Stimulated activated CD8-positive, alpha-beta memory T cell treated with anti-CD3 and anti-CD28 coated beads, Interleukin-12 subunit alpha, Interleukin-12 subunit beta, amount 100 ng/mL, for 24 hours (primary cell): ENCODE results near the gene SLX4IP.

ENCODE experiments used
- DNase-seq: peaks from one replicate; pipeline ENCODE4 v3.0.0-alpha.2; 2020; ENCODE audit errors: extremely low read depth

Gene SLX4IP

DNA sequence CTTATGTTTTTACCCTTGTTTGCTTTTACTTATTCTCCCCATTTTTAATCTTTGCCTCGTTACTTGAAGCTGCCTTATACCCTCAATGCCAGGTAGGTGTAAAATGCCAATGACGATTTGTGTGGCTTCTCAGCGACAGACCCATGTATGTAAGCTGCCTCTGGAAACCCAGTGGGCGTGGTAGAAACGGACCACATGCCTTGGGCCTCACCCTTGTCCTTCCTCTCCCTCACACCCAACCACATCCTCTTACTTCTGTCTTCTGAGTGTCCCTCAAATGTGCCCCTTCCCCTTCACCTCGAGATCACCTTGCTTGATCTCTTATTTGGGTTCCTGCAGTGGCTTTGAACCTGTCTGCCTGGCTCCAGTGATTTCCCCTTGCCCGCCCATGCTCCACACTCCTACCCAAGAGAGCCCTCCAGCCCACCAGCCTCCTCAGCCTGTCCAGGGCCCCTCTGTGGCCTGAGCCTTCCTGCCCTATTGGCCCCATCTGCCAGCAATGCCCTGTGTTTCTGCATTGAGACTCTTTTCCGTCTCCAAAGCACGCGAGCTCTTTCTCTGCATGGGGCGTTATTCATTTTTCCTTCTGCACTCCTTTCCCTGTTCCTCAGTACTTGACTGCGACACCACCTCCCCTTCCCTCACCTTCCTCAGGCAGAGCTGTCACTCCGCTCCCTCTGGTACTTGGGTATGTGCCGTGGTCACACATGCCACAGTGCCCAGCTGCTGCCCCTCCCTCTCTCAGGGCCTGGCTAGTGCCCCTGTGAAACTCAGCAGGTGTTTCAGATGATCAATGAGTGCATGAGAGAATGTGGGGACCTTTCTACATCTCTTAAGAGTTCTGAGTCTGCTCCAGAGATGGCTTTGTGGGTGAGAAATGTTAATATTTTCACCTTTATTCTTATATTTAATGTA lies 115.4 kb downstream of the SLX4IP start:
- DNase-seq: no peak

DNA sequence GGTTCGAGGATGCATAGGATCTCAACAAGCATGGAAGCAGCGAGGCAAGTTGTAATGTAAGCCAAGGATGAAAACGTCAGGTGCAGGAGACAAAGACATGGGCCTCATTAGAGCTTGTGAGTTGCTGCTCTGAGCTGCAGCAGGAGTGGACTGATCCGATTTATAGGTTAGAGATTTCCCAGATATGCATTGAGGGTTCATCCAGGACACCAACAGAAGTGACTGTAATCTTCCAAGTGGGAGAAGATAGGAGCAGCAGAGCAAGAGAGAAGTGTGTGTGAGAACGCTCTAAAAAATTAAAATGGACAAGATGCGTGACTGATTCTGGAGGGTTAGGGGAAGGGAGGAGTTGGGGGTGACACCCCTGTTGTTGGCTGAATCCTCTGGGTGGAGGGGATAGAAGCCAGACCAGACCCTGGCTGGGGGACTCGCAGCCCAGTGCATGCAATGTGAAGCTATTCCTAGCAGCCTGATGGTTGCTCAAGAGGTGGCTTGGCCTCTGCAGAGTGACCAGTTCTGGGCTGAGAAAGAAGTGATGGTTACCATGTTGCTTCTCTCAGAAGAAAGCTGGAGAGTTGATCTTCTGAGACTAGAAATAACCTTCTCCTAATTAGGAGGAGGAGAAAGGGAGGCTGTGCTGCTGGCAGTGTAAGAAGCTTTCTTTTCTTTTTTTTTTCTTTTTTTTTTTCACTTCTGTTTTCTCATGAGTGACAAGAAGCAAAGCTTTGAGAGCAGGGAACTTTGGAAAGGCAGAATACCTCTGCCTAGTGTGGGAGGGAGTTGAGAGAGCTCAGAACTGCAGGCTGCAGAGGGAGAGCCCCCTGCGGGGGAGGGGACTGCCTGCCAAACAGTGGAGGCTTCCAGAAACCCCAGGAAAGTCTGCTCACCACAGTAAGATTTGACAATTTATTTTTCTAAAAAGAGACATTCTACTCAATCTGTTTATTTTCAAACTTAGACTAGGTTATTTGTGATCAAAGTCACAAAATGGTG lies 116.9 kb downstream of the SLX4IP start:
- DNase-seq: no peak

DNA sequence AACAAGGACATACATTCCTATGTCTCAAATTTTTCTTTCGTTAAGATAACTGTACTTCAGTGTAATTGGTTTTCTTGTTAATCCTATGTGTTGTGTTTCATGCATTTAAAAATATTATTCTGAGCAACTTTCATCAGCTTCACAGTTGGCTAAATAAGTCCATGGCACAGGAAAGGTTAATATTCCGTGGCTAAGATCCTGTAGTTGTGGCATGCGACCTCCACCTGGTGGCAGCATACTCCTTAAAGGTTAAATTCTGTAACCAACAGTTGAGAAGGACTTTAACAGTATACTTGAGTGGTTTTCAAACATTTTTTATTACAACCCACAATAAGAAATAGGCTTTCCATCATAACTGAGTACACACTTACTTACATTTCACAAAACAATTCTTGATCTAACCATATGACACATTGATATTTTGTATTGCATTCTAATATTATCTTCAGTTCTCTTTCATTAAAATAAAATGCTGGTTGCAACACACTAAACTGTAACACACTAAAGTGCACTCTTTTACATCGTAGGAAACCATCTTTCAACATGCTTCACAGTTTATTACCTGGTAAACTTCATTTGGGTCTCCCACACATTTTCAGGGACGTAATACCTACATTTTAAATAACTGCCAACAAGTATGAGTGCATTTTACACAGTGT lies 118.3 kb downstream of the SLX4IP start:
- DNase-seq: no peak

DNA sequence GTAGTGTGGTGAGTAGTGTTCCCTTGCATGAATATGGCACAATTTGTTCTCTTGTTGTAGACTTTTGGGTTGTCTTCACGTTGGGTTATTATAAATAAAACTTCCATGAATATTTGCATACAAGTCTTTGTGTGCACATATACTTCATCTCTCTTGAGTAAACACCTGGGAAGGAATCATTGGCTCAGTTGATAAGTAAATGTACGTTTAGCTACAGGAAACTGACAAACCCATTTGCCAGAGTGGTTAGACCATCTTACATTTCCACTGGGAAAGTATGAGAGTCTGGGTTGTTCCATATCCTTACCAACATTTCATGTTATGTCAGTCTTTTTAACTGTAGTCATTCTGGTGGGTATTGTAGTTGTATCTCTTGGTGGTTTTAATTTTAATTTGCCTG lies 119.2 kb downstream of the SLX4IP start:
- no peak for DNase-seq

DNA sequence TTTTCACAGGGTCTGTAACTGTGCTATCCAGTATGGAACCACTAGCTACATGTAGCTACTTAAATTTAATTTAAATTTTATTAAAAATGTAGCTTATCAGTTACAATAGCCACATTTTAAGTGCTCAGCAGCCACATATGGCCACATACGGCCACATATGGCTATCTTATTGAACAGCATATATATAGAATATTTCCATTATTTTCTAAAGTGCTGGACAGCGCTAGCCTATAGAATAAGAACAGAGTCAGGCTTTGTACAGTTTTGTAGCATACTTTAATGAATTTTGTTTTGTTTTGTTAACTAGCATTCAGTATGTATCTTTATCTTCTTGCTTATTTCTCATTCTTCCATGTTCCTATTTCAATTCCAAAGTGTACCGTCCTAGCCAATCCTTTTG lies 120.3 kb downstream of the SLX4IP start:
- DNase-seq: no peak

DNA sequence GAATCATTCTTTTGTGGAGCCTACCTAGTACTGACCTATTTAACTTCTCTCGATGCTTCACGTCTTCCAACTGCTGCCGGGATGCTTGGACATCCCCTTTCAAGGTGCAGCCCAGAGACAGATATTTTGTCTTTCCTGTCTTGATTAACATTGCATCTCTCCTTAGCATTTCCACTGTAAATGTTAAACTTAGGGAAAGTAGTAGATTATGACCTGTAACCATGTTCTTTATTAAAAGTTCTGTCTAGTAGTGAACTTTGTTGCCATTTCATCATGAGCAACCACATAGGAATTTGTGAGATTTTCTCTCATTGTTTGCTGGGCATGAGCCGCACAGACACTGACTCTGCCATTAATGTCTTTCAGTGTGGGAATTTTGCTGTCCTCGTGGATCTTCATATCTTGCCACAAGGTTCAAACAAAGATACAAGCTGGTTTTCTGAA lies 120.8 kb downstream of the SLX4IP start:
- DNase-seq: no peak

DNA sequence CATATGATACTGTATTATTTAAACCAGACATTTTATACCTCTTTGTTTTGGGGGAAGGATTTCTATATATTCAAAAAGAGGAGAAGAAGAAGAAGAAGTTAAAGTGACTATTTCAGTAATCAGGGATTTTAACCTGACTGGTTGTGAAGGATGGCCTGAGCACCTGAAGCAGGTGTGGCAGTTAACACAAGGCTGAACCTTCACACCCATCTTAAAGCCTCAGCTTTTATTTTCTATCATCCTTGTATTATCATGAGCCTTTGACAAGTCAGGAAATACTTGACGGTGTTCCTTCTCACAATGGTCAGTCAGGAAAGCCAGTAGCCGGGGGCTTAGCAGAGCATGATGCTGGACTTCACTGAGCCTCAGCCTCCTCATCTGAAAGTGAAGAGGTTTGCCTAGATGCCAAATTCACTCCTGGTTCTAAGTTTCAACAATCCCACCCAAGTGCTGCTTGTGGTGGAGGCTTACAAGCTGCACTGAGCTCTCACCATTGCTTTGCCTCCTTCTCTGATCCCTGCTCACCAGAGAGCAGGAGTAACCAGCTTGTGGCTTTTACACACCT lies 121.5 kb downstream of the SLX4IP start:
- no peak for DNase-seq

DNA sequence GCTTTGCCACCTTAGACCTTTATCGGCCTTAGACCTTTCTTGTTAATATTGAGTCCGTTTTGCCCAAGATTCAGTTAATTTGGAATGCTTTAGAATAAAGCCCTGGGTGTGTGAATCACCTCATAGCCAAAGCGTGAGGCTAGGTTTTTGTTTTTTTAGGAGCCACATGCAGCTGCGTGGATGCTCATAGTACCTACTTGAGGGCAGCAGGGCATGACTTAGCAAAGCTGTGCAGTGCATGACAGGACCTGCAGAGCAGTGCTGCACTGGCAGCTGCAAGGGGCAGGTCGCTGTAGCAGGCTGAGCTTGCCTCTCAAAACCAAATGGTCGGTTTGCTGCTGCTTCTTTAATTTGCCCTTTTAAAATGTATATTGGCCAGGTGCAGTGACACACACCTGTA lies 122.6 kb downstream of the SLX4IP start:
- no peak for DNase-seq

DNA sequence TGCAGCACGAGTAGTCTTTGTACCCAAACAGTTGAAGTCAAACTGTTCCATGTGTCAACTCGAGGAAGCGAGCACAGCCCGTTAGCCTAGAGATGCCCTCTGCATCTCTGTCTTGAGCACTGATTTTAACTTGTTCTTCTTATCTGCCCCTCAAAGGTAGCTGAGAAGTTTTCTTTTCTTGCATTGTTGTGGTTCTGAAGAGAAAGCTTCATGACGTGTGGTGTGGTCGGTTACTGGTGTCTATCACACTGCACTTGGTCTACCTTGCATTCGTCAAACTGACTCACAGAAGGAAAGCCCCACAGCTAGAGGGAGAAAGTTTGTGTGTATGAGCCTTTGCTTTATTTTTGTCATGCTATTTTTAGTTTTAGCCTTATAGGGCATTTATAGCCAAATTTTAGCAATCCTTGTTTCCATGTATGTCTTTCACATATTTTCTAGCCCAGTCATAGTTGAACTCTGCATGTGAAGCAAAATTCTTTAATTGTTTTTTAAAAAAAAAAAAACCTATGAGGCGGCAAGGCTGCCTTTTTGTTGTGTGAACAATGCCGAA lies 123.6 kb downstream of the SLX4IP start:
- DNase-seq: peak; percentile 17

DNA sequence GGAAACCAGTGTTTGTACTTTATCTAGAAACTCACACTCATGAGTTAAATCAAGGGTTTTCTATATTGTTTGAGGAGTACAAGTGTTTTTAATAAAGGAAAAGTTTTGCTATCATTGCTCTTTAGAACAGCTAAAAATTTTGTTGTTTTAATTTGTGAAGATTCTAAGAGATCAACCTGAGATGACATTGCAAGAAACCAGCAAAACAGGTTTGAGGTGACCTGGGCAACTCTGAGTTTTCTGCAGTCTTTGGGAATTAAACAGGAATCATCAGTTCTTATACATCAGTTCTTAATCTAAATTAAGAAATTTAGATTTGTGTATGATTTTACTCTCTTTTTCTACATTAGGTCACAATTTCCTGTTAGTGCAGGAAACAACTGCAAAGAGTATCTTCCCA lies 124.2 kb downstream of the SLX4IP start:
- no peak for DNase-seq

DNA sequence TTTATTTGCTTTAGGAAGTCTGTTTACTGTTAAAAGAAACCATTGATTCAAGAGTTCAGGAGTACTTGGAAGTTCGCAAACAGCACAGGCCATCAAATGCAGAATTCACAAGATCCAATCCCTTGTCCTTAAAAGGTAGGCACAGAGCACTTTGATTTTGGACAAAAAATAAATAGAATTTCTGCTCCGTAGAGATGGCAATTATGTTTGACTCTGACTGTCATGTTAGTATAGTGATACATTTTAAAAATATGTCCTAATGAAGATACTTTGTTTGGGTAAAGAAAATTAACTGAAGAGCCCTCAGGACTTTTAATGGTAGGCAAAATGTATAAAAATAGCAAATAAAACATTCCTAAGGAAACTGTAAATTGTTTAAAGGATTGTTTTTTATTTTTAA lies 125.6 kb downstream of the SLX4IP start:
- DNase-seq: no peak

DNA sequence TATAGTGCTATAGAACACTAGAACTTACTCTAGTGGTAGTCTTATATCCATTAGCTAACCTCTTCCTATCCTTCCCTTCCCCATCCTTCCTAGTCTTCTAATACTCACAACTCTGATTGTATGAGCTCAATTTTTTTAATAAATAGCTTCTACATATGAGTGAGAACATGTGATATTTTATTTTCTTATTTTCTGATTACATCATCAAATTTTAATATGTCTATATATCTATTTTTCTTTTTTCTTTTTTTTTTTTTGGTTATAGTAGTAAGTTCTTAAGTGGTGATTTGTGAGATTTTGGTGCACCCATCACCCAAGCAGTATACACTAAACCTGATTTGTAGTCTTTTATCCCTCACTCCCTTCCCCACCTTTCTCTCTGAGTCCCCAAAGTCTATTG lies 126.2 kb downstream of the SLX4IP start:
- DNase-seq: no peak

DNA sequence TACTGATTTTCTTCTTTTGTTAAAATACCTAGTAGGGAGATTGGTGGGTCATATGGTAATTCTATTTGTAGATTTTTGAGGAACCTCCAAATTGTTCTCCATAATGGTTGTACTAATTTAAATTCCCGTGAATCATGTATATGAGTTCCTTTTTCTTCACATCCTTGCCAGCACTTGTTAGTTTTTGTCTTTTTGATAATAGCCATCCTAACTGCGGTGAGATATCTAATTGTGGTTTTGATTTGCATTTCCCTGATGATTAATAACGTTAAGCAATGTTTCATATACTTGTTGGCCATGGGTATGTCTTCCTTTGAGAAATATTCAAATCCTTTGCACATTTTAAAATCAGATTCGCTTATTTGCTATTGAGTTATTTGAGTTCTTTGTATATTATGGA lies 127.8 kb downstream of the SLX4IP start:
- no peak for DNase-seq

DNA sequence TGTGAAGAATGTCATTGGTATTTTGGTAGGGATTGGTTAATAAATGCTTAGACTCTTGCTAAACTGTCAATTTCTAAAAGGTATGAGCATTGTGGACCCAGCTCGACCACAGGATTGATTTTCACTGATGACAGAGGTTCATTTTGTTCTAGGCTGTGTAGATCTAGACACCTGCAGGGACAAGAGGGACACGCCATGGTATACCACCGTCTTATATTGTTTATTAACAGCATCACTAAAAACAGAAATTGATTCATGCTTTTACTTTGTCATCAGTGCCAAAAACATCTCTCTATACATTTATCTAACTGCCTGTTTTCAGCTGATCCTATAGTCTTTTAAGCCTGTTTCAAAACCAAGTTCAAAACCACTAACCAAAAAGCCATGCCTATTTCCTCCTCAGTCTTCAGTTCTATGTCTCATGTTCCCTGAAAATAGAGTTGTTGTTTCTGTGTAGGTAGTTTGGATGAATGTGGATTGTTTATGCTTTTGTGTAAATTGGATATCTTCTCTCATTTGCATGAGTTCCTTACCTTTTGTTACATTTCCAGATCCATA lies 128.9 kb downstream of the SLX4IP start:
- no peak for DNase-seq

DNA sequence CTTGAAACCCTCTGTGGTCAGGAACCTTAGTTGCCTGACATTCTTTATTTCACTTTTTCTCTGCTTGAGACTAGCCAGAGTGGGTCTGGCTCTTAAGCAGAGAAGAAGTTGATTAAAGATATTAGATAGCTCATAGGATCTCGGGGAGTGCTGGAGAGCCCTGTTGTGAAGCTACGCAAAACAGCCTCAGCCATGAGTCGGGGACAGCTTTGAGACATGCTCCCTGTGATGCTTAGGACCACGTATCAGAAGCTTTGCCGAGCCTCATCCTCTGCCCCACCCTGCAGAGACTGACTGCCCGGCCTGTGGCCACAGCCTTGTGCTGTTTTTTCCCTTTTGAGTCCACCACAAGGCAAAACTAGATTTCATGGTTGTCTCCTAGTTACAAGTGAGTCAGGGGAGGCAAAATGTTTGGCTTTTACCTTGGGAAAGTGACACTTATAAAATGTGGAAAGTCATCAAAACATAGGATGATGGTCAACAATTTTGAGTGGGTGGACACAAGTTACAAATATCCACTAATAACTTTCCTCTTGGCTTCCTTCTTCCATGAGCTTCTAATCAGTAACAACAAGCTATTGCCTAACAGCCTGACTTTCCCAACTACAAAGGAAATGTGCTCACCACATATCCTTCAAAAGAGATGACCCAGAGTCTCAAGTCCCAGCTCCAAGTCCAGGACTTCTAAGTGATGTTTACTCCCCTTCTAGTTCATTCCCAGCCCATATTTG lies 130.3 kb downstream of the SLX4IP start:
- no peak for DNase-seq

DNA sequence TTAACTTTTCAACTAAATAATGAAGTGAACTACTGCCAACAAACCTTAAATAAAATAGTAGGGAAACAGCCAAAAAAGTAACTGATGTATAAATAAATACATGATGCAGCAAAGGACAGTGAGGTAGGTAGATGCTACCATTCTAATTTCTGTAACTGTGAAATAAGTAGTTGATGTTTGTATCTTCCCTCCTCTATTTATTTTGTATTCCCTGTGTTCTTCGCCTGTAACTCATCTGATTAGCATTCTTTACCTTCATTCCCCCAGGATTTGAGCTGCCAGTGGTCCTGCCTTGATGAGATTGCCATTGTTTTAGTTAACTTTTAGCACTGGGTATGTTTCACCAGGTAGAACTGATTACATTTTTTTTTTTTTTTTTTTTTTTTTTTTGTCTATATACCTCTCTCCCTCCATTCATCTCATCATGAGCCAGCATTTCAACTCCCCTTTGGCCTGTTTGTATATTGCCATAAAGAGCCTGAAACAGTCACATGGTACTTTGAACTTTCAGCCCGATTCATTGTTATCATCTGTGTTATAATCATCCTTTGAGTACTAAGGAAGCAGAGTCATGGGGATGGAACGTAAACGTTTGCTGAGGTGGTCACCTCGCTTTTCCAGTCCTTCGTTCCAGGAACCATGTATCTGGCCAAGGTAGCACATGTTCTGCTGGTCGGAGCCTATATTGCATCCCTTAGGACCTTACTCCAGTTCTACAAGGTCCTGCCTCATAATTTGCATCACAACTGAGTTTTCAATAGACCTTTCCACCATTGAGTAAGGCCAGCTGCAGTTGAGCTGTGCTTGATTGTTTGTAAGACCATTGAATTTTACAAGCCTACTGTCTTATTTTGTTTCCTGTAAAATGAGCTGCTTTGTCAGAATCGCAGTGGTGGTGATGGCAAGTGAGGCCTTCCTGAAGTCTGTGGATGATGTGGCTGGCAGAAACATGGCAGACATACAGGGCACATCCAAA lies 131.1 kb downstream of the SLX4IP start:
- no peak for DNase-seq

DNA sequence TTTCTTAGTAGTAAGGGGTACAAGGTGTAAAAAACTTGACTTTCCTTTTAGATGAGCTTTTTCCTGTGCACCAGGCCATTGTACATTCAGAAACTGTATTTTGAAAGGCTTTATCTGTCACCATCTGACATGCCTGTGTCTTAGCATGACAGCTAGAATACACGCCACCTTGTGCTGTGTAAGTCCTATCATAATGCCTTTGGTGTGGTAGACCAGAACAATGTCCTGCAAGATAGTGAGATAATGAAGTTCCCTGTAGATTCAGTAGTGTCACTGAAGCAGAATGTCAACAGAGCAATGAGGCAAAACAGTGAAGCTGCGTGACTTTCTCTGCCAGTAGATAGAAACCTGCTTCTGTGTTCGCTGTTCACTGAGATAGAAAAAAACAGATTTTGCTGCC lies 132.9 kb downstream of the SLX4IP start:
- no peak for DNase-seq

DNA sequence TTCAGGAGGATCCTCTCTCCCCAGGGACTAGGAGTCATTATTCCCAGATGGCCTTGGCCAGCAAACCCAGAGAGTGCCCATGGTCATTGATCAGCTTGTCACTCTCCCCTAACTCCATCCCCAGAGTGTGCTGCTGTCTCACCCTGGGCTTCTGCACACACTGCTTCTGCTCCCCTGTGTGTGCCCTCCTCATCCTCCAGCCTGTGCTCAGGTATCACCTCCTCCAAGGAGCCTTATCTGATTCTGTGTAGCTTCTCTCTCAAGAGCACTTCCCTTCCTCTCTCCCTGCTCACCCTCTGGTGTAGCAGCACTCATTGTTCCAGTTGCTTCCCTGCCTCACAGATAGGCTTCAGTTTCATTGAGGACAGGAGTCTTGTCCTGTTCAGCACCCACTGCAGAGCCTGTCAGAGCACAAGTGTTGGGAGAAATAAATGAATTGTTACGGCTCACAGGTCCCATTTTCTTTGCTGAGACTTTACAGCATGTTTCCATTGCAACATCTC lies 136.3 kb downstream of the SLX4IP start:
- DNase-seq: no peak

DNA sequence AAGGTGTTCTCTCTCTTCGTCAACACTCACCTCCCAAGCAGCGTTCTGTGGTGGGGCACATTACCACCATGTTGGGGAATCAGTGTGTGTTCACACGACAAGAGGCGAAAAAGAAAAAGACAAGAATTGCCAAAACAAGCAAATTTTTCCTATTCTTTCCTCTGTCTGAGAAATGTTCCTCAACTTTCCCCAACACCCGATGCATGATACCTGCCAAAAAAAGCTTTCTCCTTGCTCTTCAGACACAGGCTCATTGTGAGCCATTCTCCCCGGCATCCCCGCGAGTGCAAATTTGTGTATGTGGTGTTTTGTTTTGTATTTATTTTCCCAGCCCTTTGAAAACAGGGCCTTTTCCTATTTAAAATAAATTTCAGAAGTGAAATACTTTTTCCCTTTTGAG lies 137.7 kb downstream of the SLX4IP start:
- DNase-seq: no peak
